GM12872 (cell line): ENCODE results near the gene CEP164.

Source experiments
- TF ChIP-seq, protein P1 (sequence below): IDR thresholded peaks from 3 replicates; pipeline ENCODE4 v1.5.1; 2011; ENCODE audit warnings: low read depth, mild to moderate bottlenecking, low read length, moderate library complexity; ENCODE audit not compliant: insufficient read depth

The CEP164 gene

DNA sequence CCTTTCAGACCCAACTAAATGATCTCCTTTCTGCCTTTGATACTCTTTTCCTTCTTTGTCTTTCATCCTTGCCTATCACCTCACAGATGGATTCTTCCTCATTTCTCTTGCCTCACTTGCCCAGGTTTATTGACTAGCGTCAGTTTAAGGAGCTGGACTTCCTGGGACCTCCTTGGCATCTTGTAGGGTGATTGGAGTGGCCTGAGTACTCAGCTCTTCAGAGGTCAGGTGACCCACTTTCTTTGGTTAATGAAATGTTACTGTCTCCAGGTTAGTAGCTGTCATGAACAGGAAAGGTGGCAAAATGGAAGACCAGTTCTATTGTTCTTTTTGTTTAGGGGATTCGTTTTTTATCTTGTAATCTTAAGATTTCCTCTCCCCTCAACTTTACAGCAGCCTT, 41.1 kb upstream of the CEP164 start:
- TF ChIP-seq, protein P1, sequence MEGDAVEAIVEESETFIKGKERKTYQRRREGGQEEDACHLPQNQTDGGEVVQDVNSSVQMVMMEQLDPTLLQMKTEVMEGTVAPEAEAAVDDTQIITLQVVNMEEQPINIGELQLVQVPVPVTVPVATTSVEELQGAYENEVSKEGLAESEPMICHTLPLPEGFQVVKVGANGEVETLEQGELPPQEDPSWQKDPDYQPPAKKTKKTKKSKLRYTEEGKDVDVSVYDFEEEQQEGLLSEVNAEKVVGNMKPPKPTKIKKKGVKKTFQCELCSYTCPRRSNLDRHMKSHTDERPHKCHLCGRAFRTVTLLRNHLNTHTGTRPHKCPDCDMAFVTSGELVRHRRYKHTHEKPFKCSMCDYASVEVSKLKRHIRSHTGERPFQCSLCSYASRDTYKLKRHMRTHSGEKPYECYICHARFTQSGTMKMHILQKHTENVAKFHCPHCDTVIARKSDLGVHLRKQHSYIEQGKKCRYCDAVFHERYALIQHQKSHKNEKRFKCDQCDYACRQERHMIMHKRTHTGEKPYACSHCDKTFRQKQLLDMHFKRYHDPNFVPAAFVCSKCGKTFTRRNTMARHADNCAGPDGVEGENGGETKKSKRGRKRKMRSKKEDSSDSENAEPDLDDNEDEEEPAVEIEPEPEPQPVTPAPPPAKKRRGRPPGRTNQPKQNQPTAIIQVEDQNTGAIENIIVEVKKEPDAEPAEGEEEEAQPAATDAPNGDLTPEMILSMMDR, result no peak

DNA sequence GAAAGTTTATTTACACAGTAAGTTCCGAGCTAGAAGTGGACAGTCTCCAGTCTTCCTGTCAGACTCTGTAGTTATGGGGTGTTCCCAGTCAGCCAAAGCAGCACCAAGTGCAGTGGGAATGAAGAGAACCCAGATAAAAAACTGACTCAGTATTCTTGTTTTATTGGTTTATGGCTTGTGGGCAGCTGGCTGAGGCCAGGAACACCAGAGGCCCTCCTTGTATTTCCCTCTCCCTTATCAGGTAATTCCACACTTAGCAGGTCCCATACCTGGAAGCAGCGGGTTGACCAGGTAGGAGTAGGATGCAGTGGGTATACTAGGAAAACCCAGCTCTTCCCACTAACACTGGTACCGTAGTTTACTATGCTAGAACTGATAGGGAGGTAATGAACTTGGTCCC, 40.0 kb upstream of the CEP164 start:
- TF ChIP-seq, protein P1, result no peak

DNA sequence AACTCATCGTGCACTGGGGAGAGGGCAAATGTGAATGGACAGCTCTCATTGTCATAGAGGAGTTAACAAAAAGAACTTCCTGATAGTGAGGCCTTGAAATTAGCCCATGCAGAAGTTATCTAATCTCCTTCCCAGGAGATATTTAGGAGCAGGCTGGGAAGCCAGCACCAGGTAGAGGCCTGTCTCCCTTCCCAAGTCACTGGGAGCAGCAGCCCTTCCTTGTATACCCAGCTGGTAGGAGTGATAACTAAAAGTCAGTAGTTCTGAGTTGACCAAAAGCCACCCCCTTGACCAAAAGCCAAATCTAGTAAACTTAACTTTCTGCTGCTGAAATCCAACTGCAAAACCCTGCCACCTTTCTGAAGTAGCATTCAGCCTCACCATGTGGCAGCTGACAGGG, 37.9 kb upstream of the CEP164 start:
- TF ChIP-seq, protein P1, result no peak

DNA sequence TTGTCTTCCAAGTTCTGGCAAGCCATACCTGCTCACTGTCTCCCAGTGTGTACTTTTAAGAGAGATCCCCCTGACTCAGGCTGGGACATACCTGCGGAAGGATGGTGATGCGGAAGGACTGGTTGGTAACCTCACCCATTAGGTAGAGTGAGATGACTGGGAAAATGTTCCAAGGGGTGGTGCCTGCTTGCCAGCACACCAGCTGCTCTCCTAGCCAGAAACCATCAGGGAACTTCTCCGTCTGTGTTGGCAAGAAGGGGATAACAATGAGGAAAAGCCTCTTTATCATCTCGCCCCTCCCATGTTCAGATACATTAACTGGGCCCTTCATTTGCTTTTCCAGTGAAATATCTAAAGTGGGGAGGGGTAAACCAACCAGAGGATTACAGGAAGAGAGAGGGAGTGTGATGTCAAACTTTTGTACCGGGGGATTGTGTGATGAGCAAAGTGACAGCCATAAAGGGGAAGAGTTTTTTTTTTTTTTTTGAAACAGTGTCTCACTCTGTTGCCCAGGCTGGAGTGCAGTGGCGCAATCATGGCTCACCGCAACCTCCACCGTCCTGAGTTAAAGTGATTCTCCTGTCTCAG, 36.8 kb upstream of the CEP164 start, which contains the start of gene BACE1-AS:
Gene BACE1-AS, plus strand, starts transcription at position 538 of the 588 bp plus-strand sequence.
- TF ChIP-seq, protein P1, result no peak

DNA sequence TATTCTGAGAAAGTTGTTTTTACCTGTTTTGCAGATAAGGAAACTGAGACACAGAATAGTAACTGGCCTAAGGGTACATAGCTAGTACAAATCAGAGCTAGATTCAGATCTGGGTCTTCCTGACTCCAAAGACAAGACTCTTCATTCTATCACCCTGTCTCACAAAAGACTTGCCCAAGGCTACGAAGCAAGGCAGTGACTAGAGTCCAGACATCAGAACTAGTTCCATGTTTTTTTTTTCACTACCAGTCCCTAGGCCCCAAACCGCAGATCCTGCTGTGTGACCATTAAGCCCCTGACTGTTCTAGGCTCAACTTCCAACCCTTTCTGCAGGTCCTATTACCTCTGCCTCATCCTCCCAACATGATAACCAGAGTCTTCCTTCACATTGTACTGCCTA, 35.0 kb upstream of the CEP164 start:
- TF ChIP-seq, protein P1, result no peak

DNA sequence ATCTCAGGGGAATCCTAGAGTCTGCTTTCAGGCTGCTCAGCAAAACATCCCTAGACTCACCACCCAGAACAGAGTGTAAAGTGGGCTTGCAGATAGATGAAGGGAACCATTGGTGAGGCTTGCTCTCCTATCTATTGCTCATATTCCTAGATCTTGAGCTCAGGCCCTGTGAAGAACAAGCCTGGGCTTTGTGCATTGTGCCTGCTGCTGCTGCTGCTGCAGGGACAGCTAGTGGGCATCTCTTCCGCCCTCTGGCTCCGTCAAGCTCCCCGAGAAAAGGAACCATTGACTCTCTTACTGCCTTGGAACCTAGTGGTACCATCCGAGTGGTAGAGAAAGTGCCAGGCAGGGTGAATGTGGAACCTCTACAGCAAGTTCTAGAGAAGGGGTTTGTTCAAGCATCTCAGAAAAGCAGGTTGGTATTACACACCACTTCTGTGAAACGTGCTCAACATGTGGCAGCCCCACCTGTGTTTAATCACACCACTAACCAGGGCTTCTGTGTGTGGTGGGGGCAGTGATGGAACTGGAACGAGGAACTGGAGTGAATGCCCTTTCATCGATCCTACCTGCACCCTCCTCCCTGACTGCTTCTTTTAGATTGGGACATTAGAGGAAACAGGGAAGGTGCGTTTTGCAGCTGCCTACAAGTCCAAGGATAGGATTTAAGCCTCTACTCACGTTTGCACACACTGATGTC, 32.1 kb upstream of the CEP164 start:
- TF ChIP-seq, protein P1, result no peak

DNA sequence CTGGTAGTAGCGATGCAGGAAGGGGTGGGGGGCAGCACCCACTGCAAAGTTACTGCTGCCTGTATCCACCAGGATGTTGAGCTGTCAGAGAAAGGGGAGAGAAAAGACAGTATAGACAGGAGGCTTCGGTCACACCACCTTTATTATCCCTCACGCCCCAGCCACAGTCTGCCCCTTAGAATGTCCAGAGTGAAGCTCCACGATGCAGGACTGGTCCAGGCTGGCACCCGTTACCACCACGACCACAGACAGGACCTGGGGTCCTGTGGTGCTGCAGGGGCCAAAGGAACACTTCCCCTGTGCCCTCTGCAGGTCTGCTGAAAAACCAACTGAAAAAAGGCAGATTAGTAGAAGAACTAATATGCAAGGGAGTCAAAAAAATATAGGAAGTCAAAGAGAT, 30.8 kb upstream of the CEP164 start:
- TF ChIP-seq, protein P1, result no peak
